Liver (tissue), 9 donors: ENCODE results near the gene NRN1. TPM values are rescaled to one million over a fixed set of nuclear protein-coding genes. Genes with fewer than 3 reads are reported as not detected.

Experiments used
- DNase-seq: peaks from one replicate; pipeline ENCODE4 v3.0.0-alpha.2; 2017; ENCODE audit warnings: low spot score
- H3K27ac ChIP-seq, 2 donors: one replicate each; pipeline ENCODE4 v1.7.0; 2013; ENCODE audit warnings: inconsistent platforms in 2 of 2, low read length in 2 of 2, control low read depth in 1 of 2, low read depth in 1 of 2, mild to moderate bottlenecking in 1 of 2
- H3K27me3 ChIP-seq, 4 donors: one replicate each; pipeline versions ENCODE4 v1.6.1 to v1.7.0; 2013; ENCODE audit warnings: low read length in 3 of 4, inconsistent platforms in 1 of 4, mild to moderate bottlenecking in 1 of 4, moderate library complexity in 1 of 4; ENCODE audit not compliant: control insufficient read depth in 4 of 4, insufficient read depth in 4 of 4
- H3K36me3 ChIP-seq, 4 donors: one replicate each; pipeline versions ENCODE4 v1.6.1 to v1.7.0; 2013; ENCODE audit warnings: low read length in 3 of 4, mild to moderate bottlenecking in 3 of 4, low read depth in 1 of 4, moderate library complexity in 1 of 4; ENCODE audit not compliant: control insufficient read depth in 4 of 4, insufficient read depth in 3 of 4
- H3K4me1 ChIP-seq, 4 donors: one replicate each; pipeline versions ENCODE4 v1.6.1 to v1.7.0; 2013; ENCODE audit warnings: low read length in 3 of 4, mild to moderate bottlenecking in 3 of 4, moderate library complexity in 1 of 4; ENCODE audit not compliant: control insufficient read depth in 4 of 4, insufficient read depth in 4 of 4
- H3K4me3 ChIP-seq, 3 donors: one replicate each; pipeline versions ENCODE4 v1.6.1 to v1.7.0; 2013; ENCODE audit warnings: low read length in 3 of 3, control low read depth in 1 of 3, low read depth in 1 of 3, mild to moderate bottlenecking in 1 of 3
- H3K9ac ChIP-seq, 2 donors: one replicate each; pipeline ENCODE4 v1.7.0; 2013; ENCODE audit warnings: low read length in 2 of 2, mild to moderate bottlenecking in 2 of 2, moderate library complexity in 2 of 2, control low read depth in 1 of 2, low read depth in 1 of 2
- H3K9me3 ChIP-seq, 4 donors: one replicate each; pipeline versions ENCODE4 v1.6.1 to v1.7.0; 2013; ENCODE audit warnings: low read length in 3 of 4; ENCODE audit not compliant: control insufficient read depth in 4 of 4
- ATF3 ChIP-seq: IDR thresholded peaks from 2 replicates; pipeline ENCODE4 v1.6.1; 2016; ENCODE audit warnings: antibody characterized with exemption
- CTCF ChIP-seq: fragments of 150-350 bp; IDR thresholded peaks from 2 replicates; pipeline ENCODE4 v1.5.1; 2017; ENCODE audit warnings: improper control_type of control experiment, low read depth, low read length; ENCODE audit not compliant: missing input control
- EGR1 ChIP-seq, 2 donors: IDR thresholded peaks; 2 replicates each; pipeline ENCODE4 v1.6.1; 2016 to 2018; ENCODE audit warnings: antibody characterized with exemption in 2 of 2, low read depth in 2 of 2
- FOXA1 ChIP-seq: IDR thresholded peaks from 2 replicates; pipeline ENCODE4 v1.6.1; 2016; ENCODE audit warnings: antibody characterized with exemption
- FOXA2 ChIP-seq: IDR thresholded peaks from 2 replicates; pipeline ENCODE4 v1.6.1; 2016; ENCODE audit warnings: antibody characterized with exemption
- GABPA ChIP-seq, 2 donors: IDR thresholded peaks in 1 of 2; conservative IDR thresholded peaks in 1 of 2; 2 replicates each; pipeline ENCODE4 v1.6.1; 2016; ENCODE audit warnings: antibody characterized with exemption in 2 of 2, mild to moderate bottlenecking in 1 of 2, moderate library complexity in 1 of 2
- HNF4A ChIP-seq, 2 donors: conservative IDR thresholded peaks; 2 replicates each; pipeline ENCODE4 v1.6.1; 2016; ENCODE audit warnings: antibody characterized with exemption in 2 of 2, mild to moderate bottlenecking in 2 of 2
- HNF4G ChIP-seq: IDR thresholded peaks from 2 replicates; pipeline ENCODE4 v1.6.1; 2016; ENCODE audit warnings: antibody characterized with exemption
- JUND ChIP-seq, 2 donors: IDR thresholded peaks; 2 replicates each; pipeline ENCODE4 v1.6.1; 2016; ENCODE audit warnings: antibody characterized with exemption in 2 of 2
- NR2F2 ChIP-seq: IDR thresholded peaks from 2 replicates; pipeline ENCODE4 v1.6.1; 2016; ENCODE audit warnings: antibody characterized with exemption
- RAD21 ChIP-seq, 2 donors: IDR thresholded peaks; 2 replicates each; pipeline ENCODE4 v1.6.1; 2016; ENCODE audit warnings: antibody characterized with exemption in 2 of 2, mild to moderate bottlenecking in 2 of 2
- RXRA ChIP-seq, 2 donors: IDR thresholded peaks; 2 replicates each; pipeline ENCODE4 v1.6.1; 2017 to 2018; ENCODE audit warnings: antibody characterized with exemption in 2 of 2, mild to moderate bottlenecking in 1 of 2
- SP1 ChIP-seq: IDR thresholded peaks from 2 replicates; pipeline ENCODE4 v1.6.1; 2018; ENCODE audit warnings: antibody characterized with exemption, mild to moderate bottlenecking
- TAF1 ChIP-seq: conservative IDR thresholded peaks from 2 replicates; pipeline ENCODE4 v1.6.1; 2016; ENCODE audit warnings: antibody characterized with exemption, mild to moderate bottlenecking
- YY1 ChIP-seq: IDR thresholded peaks from 2 replicates; pipeline ENCODE4 v1.6.1; 2016; ENCODE audit warnings: antibody characterized with exemption, mild to moderate bottlenecking
- ZBTB33 ChIP-seq: IDR thresholded peaks from 2 replicates; pipeline ENCODE4 v1.6.1; 2016; ENCODE audit warnings: antibody characterized with exemption
- WGBS: extraction: QIAGEN DNeasy Blood & Tissue Kit; methylation state at CpG from one replicate; pipeline ENCODE4 v1.1.7; 2013; 5-methylcytosine and 5-hydroxymethylcytosine counted together
- polyA plus RNA-seq, 2 donors: library from polyadenylated mRNA; stranded (reverse) in 1 of 2; unstranded in 1 of 2; fragments of 200-250 nt in 1 of 2; fragments of >200 nt in 1 of 2; fragmentation: Nextera tagmentation in 1 of 2; extraction: Ambion mirVana in 1 of 2; gene quantifications; one replicate each; pipeline versions ENCODE4 v1.2.1 to v1.2.3, GENCODE V29; 2013 to 2015
- total RNA-seq, 2 donors: library from RNA; depleted of rRNA; stranded (reverse); fragments of >200 nt; gene quantifications; one replicate each; pipeline ENCODE4 v1.2.3, GENCODE V29; 2014
- donor health status: healthy.
- donor health status: healthy.
- donor health status: healthy.
- donor health status: healthy.
- donor health status: healthy.

The NRN1 gene
- total and polyA plus RNA-seq, 4 donors = 1.2 to 2.9 (median 1.6) TPM

- 75% methylated on average over 5 of the region's 5 CpGs for WGBS
- no peak overlapping the region for H3K4me3 ChIP-seq
- H3K9me3 ChIP-seq = no peaks in the 10 kb centered on the region
- H3K27ac ChIP-seq = no peak overlapping the region
- H3K4me1 ChIP-seq = no peaks in the 10 kb centered on the region
- TF ChIP-seq EGR1 (IDR thresholded peaks at IDR 0.05; ENCODE audit: low read depth in 2 of 2) (no peak), HNF4A (conservative IDR thresholded peaks at IDR 0.05) (no peak), HNF4G (no peak), FOXA1 (no peak), SP1 (no peak), CTCF (no peak), ATF3 (no peak)
- peaks cover 0 to 1% (median 0%) of the 10 kb centered on the region in 4 donors for H3K27me3 ChIP-seq
- no peak for DNase-seq
- H3K9ac ChIP-seq = no peak overlapping the region
- no peaks in the 10 kb centered on the region for H3K36me3 ChIP-seq
Observed at GRCh38 chr6:5960456-5960855, 46.3 kb downstream of the NRN1 start.

- Histone ChIP-seq H3K36me3 (no peaks in the 10 kb centered on the region), H3K9ac (no peak overlapping the region), H3K9me3 (no peaks in the 10 kb centered on the region), H3K27me3 (peaks cover 0 to 5% (median 0%) of the 10 kb centered on the region in 4 donors), H3K4me3 (no peak overlapping the region), H3K4me1 (no peaks in the 10 kb centered on the region), H3K27ac (no peak overlapping the region)
- no peak for TF ChIP-seq HNF4G
- no peak for TF ChIP-seq FOXA2
- TF ChIP-seq ATF3 = no peak
- no peak for TF ChIP-seq NR2F2
- no peak for TF ChIP-seq TAF1
- TF ChIP-seq ZBTB33 = no peak
- TF ChIP-seq JUND (IDR thresholded peaks at IDR 0.05) = no peak
- TF ChIP-seq HNF4A (conservative IDR thresholded peaks at IDR 0.05) = no peak
- TF ChIP-seq SP1 = no peak
- TF ChIP-seq FOXA1 = no peak
- TF ChIP-seq GABPA (IDR thresholded peaks at IDR 0.05 in 1 of 2, conservative IDR thresholded peaks at IDR 0.05 in 1 of 2) = no peak
- no peak for TF ChIP-seq RAD21 (IDR thresholded peaks at IDR 0.05)
- no peak for DNase-seq
- WGBS = 80% methylated on average over 2 of the region's 2 CpGs
Observed at GRCh38 chr6:5958921-5959320, 47.8 kb downstream of the NRN1 start.

GRCh38 chr6:5956939-5957338 is 49.8 kb downstream of the NRN1 start:
- DNase-seq = no peak
- peaks cover 0 to 9% (median 0%) of the 10 kb centered on the region in 4 donors for H3K27me3 ChIP-seq
- no peaks in the 10 kb centered on the region for H3K36me3 ChIP-seq
- no peak overlapping the region for H3K4me3 ChIP-seq
- H3K9me3 ChIP-seq = no peaks in the 10 kb centered on the region
- H3K4me1 ChIP-seq = no peaks in the 10 kb centered on the region
- H3K9ac ChIP-seq = no peak overlapping the region
- WGBS = 76% methylated on average over 6 of the region's 6 CpGs
- no peak overlapping the region for H3K27ac ChIP-seq
- no peak for TF ChIP-seq RAD21 (IDR thresholded peaks at IDR 0.05)
- no peak for TF ChIP-seq EGR1 (IDR thresholded peaks at IDR 0.05; ENCODE audit: low read depth in 2 of 2)
- TF ChIP-seq RXRA (IDR thresholded peaks at IDR 0.05) = no peak
- TF ChIP-seq YY1 = no peak
- TF ChIP-seq CTCF = no peak
- TF ChIP-seq GABPA (IDR thresholded peaks at IDR 0.05 in 1 of 2, conservative IDR thresholded peaks at IDR 0.05 in 1 of 2) = no peak
- no peak for TF ChIP-seq NR2F2
- TF ChIP-seq SP1 = no peak
- no peak for TF ChIP-seq FOXA2
- TF ChIP-seq ZBTB33 = no peak
- TF ChIP-seq JUND (IDR thresholded peaks at IDR 0.05) = no peak
